ENCODE results near the gene CAMTA1. TPM values are rescaled to one million over a fixed set of nuclear protein-coding genes. Genes with fewer than 3 reads are reported as not detected.

Gene CAMTA1
- total RNA-seq, 4 donors from 2014 or later: 45.3 to 68.9 (median 62.0) TPM

DNA sequence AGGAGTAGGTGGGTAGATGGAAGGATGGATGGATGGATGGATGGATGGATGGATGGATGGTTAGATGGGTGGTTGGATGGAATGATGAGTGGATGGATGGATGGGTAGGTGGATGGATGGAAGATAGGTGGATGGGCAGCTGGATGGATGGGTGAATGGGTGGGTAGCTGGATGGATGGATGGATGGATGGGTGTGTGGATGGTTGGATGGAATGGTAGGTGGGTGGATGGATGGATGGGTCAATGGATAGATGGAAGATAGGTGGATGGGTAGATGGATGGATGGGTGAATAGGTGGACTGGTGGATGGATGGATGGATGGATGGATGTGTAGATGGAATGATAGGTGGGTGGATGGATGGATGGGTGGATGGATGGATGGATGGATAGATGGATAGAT lies 821.8 kb downstream of the CAMTA1 start:
- DNase-seq (ENCODE audit: low spot score) (no peak), ATAC-seq (ENCODE audit: low FRiP score) (no peak)
- TF ChIP-seq, protein P1, sequence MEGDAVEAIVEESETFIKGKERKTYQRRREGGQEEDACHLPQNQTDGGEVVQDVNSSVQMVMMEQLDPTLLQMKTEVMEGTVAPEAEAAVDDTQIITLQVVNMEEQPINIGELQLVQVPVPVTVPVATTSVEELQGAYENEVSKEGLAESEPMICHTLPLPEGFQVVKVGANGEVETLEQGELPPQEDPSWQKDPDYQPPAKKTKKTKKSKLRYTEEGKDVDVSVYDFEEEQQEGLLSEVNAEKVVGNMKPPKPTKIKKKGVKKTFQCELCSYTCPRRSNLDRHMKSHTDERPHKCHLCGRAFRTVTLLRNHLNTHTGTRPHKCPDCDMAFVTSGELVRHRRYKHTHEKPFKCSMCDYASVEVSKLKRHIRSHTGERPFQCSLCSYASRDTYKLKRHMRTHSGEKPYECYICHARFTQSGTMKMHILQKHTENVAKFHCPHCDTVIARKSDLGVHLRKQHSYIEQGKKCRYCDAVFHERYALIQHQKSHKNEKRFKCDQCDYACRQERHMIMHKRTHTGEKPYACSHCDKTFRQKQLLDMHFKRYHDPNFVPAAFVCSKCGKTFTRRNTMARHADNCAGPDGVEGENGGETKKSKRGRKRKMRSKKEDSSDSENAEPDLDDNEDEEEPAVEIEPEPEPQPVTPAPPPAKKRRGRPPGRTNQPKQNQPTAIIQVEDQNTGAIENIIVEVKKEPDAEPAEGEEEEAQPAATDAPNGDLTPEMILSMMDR (IDR thresholded peaks at IDR 0.05): no peak

- TF ChIP-seq, protein P1 (IDR thresholded peaks at IDR 0.05): no peak
- no peak for ATAC-seq (ENCODE audit: low FRiP score)
- no peak for DNase-seq (ENCODE audit: low spot score)
These were observed 823.5 kb downstream of the CAMTA1 start for GRCh38 chr1:7608628-7609305.

DNA sequence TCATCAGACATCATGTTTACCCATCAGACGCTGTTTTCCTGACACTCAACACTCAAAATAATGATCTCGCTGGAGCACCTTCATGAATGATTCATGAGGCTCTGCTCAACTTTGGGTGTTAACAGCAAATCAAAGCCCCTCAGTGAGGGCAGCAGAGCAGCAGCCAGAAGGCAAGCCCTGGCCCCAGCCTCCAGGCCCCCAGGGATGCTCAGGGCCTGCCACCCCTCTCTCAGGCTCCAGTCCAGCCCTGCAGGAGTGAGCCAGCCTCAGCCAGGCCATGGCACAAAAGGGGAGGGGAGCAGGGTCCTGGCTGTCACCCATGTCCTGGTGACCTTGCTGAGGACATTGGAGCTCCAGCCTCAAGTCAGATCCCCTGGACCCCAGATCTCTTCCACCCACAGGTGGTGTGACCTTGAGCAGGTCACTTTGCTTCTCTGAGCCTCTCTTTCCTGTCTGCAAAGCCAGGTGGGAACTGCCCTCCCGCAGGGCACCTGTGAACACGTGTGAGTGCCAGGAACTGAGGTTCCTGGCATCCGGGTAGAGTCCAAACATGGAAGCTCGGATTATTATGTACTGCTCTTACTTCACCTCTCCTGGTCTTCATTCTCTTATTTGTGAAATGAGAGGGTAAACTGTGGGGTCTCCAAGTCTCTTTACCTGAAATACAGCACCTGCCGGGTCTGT lies 824.2 kb downstream of the CAMTA1 start:
- TF ChIP-seq, protein P1 (IDR thresholded peaks at IDR 0.05): no peak

DNA sequence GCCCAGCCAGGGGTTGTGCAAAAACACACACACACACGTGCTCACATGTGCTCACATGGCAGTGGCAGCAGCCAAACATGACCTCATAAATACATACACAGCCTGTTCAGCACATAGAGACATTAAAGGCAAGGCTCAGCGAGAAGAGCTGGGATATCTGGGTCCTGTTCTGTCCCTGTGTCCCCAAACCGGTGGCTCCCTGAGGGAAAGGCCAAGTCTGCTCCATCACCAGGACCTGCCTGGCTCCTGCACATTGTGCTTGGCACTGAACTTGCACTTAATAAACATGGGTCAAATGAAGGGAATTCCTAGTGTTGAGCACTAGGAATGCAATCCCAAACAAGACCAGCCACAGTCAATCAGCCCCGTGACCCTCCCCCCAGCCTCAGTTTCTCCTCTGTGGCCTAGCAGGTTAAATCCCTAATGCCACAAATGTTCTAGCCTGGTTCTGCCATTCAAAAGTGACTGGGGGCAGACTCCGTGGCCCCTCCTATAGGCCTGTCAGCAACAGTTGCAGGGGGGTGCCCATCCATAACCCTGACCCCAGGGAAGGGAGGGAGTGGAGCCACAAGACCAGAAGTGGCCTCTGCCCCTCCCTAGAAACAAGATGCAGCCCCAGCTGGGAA lies 825.0 kb downstream of the CAMTA1 start:
- ATAC-seq (ENCODE audit: low FRiP score) (no peak), DNase-seq (ENCODE audit: low spot score) (no peak)
- TF ChIP-seq, protein P1 (IDR thresholded peaks at IDR 0.05): no peak

More for the DNA sequence above, 824.2 kb downstream of the CAMTA1 start:
- DNase-seq (ENCODE audit: low spot score) (no peak), ATAC-seq (ENCODE audit: low FRiP score) (peak; percentile 14)

GRCh38 chr1:7610936-7611335 lies 825.7 kb downstream of the CAMTA1 start:
- no peak for ATAC-seq (ENCODE audit: low FRiP score)
- DNase-seq (ENCODE audit: low spot score): no peak
- TF ChIP-seq, protein P1 (IDR thresholded peaks at IDR 0.05): no peak

DNA sequence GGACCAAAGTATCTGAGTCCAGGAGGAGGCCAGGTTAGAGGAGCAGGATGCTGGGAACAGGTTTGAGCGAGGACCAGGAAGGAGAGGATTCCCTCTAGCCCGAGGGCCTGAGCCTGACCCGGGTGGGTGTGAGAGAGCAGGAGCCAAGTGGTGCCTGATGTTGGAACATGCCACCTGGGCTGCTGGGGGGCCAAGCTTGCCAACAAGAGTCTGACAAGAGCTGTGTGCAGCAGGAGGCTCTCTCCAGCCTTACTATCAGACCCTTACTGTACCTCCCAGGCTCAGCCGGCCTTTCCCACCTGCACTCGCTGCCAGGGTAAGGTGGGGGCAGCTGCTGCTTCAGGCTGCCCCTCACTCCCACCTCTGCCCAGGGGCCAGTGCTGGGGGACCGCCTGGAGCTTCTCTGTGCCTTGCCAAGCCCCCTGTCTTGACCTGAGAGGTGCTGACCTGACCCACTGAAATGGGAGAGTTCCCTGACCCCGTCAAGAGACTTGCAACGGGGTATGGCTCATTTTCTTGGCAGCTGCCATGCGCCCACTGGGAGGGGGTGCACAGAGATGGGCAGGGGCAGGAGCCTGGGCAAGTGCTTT lies 826.3 kb downstream of the CAMTA1 start:
- ATAC-seq (ENCODE audit: low FRiP score) (no peak), DNase-seq (ENCODE audit: low spot score) (no peak)
- TF ChIP-seq, protein P1 (IDR thresholded peaks at IDR 0.05): no peak

All from omental fat pad (tissue), 4 donors.